Stromal cell of bone marrow (primary cell): ENCODE results near the gene RAD18.

Experiments used
- DNase-seq: peaks from one replicate; pipeline ENCODE4 v3.0.0-alpha.2; 2012; ENCODE audit warnings: low read depth

RAD18 gene

DNA sequence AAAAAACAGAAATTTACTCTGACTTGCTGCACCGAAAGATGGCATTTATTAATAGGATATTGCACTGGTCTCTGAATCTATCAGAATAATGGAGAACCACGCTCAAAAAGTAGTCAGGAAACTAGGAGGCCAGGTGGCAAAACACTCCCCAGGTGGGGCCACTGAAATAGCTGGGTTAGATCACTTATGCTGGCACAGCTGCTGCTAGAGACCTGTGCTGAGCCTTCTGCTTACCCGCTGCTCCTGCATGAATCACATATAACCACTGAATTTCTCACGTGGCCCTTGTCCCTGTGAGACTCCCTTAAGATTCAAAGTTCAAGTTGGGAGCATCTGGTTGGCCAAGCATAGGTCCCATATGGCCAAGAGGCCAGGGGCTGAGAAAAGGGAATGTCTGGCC lies 127.9 kb downstream of the RAD18 start:
- DNase-seq = no peak

DNA sequence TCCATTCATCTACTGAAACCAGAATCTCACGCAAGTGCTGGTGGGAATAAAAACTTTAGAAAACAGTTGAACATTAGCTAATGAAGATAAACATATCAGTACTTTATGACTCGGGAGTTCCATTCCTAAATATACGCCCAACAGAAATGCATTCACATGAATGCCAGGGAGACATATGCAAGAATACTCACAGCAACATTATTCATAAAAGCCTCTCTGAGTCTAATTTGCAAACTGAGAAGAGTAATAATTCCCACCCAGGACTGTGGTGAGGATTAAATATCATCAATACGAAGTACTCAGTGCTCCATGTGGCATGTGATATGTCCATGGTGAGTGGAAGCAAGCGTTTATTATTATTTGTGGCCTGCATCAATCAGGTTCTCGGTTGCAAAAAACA lies 128.3 kb downstream of the RAD18 start:
- no peak for DNase-seq

DNA sequence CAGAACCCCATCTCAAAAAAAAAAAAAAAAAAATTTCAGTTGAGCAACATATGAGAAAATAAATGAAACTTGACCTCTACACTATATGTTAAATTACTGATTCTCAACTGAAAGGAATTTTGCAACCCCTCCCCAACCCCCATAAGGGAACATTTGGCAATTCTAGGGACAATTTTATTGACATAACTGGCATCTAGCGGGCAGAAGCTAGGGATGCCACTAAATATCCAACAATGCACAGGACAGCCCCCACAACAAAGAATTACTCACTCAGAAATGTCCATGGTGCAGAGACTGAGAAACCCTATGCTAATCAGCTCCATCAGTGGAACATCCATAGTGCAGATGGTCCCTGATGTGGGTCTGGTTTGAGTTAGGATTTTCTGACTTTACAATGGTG lies 135.6 kb downstream of the RAD18 start:
- no peak for DNase-seq
